CD4-positive, alpha-beta T cell treated with Interleukin-2 at 100 ng/mL for 4 hours (primary cell): ENCODE results near the gene MAML3.
"Not testable (repeated sequence)": the region's sequence is repeated elsewhere in the genome, so short reads cannot be mapped to it uniquely, and the experiment has no call there.

Experiments
- DNase-seq: peaks from one replicate; pipeline ENCODE4 v3.0.0-alpha.2; 2020; ENCODE audit warnings: low spot score

The MAML3 gene

DNA sequence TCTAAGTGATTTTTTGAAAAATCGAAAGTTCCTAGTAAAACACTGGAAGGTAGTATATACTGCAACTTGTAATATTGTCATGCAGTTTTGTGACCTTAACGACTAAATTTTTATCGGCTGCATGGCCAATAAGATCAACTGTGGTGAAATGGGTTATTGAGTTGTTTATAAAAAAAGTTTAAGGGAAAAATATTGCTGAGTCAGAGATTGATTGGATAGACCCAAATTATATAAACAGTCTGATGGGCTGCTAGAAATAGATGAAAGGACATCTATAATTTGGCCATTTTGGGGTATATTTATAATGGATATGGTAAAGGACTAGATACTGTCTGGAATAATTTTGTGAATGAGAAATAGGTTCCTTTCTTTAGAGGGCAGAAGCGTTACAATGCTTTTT, 432.2 kb downstream of the MAML3 start:
- DNase-seq, result no peak

DNA sequence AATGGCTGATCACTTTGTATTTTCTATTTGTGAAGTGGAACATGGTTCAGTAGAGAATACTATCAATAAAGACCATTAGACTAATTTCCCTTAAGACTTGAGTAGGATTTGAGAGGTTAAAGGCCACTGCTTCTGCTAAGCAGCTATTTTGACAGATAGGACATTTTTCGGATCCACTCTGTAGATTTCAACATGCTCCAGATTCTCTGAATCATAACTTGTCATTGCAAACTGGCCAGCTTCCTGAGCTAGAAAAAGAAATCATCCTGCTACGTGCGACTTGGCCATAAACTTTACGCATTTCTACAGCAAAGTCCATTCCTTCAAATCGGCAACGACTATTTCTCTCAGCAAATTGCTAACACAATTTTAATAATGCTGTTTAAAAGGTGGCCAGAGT, 433.2 kb downstream of the MAML3 start:
- no peak for DNase-seq

DNA sequence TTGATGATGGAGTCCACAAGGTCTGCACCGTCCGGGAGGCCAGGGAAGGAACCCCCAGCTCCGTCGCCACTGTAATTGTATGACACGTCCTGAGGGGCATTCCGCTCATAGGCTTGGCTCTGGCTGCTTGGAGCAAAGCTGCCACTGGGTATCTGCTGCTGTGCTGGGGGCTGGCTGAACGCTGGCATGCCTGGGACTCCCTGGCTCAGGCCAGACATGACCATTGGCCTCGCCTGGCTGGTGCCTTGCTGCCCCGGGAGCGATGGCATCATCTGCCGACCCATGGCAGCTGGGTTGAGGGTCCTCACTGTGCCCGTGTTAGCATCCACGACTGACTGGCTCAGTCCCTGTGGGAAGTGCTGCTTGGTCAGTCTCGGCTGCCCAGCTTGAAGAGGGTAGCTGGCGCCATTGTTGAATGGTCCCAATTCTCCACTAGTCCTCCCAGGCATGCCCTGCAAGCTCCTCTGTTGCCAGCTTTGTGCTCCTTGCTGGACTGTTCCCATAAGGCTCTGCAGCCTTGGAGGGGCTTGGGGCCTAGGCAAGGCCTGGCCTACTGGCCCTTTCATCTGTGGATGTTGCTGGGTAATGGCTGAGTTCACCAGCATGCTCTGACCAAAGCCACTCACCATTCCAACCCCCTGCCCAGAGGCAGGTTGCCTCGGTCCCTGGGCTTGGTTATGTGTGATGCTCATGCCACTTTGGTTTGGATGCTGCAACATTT, 434.4 kb downstream of the MAML3 start:
- no peak for DNase-seq

DNA sequence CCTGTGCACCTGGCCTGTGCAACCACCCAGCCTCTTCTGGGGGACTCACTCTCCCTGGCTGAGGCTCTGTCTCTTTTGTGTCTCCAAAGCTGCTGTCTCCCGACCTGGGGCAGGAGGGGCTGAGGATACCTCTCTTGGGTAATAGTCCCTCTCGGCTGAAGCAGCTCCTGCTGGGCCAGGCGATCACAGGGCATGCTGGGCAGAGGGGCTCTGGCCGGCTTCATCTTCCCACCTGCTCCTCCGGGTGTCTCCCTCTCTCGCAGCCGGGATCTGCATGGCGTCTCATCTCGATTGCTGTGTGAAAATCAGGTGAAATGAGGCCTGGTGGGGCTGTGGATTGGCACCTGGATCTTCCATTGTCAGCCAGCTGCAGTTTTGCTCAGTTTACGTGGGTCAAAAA, 435.2 kb downstream of the MAML3 start:
- DNase-seq, result no peak

DNA sequence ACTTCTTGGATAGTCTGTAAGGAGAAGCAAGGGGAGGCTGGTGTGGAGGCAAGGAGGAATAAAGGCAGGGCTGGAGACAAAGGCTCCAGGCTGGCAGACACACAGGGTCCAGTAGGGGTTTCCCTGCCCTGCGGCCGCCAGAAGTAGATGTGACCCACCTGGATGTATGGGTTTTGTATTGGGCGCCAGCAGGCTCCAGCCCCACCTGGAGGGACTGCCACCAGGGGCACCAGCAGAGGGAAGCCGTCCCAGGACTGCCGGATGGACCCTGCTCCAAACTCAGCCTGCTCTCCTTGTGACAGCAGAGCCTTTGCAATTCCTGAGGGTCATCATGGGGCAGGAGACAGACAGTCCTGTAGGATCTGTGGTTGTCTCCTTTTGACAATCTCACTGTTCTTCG, 435.6 kb downstream of the MAML3 start:
- no peak for DNase-seq

DNA sequence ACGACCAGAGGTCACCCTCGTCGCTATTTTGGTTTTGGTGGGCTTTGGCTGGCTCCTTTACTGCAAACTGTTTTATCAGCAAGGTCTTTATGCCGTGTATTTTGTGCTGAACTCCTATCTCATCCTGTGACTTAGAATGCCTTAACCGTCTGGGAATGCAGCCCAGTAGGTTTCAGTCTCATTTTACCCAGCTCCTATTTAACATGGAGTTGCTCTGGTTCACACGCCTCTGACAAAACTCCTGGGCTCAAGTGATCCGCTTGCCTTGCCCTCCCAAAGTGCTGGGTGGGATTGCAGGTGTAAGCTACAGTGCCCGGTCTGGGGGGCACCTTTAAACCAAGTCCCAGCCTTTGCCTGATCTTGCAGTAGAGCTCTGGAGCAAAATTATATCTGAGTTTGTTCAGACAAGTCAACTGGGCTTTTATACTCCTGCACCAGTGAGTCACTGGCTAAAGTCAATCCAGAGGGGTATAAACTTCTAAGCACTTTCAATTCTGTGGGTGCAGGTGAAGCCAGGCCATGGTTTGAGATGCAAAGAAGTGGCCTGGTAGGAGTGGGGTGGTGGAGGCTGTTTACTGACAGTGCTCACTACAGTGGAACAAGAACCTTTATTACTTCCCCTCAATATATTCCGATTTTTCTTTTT, 438.1 kb downstream of the MAML3 start:
- DNase-seq, result no peak

DNA sequence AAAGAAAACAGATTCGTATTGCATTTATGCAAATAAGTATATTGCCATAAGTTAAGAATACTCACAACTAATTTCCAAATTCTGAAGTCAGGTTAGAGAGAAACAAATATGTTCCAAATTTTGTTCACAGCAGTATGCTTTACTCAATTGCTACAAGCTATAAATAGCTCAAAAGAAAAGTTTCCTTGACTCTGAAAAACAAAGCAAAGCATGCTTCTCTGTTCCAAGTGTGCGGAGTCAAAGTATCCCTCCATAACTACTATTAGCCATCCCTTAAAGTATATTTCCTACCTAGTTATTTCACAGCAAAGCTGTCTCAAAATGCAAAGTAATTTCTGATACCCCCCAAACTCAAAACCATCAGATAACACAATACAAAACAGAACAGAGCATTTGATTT, 441.1 kb downstream of the MAML3 start:
- no peak for DNase-seq

DNA sequence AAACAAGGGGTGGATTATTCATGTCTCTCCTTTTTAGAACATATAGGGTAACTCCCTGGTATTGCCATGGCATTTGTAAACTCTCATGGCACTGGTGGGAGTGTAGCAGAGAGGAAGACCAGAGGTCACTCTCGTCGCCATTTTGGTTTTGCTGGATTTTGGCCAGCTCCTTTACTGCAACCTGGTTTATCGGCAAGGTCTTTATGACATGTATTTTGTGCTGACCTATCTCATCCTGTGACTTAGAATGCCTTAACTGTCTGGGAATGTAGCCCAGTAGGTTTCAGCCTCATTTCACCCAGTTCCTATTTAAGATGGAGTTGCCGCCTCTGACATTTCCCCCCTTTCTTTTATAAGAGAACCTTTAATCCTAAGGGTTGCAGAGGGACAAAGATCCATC, 442.5 kb downstream of the MAML3 start:
- no peak for DNase-seq

DNA sequence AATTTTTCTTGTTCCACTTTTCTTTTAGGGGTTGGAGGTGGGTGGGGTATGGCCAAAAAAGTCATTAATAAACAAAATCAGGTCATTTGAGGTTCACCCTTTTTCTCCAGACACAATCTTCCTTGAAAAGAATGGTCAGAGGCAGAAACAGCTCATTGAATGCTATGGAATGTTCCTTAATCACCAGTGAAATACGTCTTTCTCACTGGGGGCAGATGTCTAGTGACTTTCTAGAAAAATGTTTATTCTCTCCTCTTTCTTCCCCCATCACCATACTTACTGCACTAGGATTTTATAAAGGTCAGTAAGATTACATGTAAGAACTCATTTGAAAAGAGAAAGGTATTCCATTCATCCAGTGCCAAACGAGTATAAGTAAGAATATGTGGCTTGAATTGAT, 443.9 kb downstream of the MAML3 start:
- DNase-seq, result no peak

DNA sequence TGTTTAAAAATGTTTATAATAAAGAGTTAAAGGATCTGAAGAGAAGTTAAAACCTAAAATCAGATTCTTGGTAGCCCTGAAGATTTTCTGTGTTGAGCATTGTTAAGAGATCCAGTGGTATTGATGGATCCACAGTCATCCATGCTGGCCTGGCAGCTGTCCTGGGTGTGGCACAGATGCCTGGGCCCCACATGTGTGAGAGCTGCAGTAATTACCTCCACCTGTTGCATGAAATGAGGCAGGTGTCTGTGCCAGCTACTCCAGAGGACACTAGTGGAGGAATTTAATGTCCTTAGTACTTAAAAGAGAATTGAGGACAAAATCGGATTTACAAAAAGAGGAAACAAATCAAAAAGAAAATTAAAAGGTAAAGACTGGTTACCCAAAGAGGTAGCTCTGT, 444.3 kb downstream of the MAML3 start:
- DNase-seq, result no peak

DNA sequence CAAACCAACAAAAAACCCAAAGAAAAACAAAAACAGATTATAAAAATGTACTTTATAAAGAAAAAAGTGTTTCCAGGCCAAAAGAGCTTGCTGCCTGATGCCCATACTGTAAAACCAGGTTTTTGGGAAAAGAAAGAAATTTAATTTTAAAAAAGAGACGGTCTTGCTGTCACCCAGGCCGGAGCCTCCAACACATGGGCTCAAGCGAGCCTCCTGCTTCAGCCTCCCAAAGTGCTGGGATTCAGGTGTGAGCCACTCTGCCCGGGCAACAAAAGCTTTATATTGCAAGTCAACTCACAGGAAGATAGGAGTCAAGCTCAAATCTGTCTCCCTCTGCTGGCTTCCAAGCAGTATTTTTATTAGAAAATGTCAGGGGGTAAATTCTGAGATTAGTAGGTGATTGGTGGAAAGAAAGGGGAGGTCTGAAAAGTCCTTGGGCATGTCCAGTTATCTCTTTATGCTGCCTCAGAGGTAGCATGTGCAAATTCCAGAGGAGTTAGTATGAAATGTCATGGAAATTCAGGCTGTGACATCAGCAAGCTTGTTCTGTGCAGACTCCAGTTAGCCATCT, 449.0 kb downstream of the MAML3 start:
- DNase-seq, result no peak

DNA sequence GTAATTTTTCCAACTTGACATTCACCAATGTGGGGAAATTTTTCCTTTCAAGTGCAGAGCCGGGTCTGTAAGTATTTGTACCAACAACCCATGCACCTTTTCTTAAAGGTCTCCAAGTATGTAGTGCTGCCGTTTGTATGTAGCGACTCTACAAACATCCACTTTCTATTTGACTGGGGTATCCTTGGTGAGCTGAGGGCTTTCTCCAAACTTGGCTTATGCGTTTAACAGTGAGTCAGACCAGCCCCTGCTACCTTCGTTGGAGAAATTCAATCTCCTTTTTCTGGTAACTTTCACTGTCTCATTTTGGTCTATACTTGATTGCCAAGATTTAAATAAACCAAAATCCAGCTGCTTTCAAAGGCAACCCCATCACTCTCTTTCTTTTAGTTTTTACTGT, 453.4 kb downstream of the MAML3 start:
- no peak for DNase-seq

DNA sequence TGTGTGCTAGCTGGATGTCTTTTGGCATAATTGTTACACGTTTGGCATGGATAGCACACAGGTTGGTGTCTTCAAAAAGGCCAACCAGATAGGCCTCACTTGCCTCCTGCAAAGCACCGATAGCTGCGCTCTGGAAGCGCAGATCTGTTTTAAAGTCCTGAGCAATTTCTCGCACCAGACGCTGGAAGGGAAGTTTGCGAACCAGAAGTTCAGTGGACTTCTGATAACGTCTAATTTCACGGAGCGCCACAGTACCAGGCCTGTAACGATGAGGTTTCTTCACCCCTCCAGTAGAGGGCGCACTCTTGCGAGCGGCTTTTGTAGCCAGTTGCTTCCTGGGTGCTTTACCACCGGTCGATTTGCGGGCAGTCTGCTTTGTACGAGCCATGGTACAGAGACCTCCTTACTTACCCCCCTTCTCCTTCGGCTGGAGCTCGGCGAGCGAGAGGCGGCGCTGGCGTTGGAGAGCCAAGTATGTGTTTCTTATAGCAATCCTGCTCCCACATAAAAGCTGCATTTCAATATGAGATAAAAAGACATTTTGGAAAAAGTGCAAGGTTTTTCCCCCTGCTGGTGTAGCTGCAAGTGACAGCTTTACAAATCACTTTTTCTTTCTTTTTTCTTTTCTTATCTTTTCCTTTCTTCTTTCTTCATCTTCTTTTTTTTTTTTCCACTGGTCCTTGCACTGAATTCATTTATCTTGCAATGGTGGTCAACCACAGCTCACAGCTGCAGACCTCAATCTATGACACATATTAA, 455.6 kb downstream of the MAML3 start:
- DNase-seq, result not testable (repeated sequence)

DNA sequence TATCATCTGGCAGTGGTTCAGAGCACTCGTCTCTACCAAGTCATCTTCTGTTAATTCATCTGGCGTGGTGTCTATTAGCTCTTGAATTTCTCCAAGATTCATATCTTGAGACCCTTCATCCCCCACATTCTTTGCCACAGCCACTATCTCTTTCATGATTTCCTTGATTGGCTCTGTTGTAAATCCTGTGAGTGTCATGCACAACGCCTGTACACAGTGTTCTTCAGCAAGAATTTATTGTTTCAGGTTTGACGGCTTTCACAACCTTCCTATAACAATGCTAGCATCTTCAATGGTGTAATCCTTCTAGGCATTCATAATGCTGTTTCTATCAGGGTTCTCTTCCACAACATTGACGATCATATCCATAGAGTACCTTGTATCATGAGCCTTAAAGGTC, 457.5 kb downstream of the MAML3 start:
- DNase-seq, result no peak

DNA sequence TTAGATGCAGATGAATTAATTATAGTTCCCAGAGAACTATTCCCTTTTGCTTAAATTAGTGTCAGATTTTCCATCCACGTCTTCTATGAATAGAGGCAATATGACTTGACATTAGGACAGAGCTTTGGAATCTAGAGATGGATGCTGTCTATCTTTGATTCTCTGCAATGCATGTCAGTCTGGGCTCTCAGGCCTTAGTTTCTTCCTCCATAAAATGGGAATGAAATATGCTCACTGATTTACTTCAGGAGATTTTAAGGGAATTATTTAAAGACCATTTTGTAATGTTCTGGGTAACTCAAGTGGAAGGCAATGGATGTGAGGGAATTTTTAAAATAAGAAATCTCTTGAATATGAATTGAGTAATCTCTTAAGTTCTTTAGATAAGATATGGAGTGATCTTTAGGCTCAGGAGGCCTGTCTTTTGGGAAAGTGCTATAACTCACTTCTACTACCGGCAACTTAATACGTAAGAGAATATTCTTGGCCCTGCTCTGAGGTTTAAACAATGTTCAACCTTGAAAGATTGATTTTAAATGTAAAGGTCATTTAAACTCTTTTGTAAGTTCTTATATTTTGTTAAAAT, 459.4 kb downstream of the MAML3 start:
- no peak for DNase-seq

DNA sequence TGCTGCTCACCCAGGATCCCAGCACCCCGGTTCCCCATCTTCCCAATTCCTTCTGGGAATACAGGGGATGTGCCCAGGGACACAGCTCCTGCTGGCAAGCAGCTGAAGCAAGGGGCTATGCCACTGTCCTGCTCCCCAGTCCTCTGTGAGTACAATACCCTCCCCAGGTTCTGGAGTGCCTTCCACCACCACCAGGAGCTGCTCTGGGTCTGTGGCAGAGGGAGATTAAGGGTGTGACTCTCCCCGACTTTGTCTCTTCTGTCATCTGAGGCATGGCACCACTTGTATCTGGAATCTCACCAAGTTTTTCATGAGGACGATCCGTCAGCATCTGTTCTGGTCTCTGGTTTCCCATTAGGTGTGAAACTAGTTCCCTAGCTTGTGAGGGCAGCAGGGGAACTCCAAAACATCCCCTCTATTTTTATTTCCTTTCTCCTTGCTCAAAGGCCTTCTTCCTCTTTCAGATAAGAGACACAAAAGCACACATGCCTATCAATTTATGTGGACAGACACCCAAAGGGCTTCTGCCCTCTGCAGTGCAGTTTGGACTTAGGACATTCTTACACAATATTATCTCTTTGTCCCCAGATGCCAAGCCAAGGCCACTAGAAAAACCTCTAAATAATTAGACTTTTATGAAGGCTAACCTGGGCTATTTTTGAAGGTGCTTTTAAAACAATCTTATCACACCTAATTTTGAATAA, 461.5 kb downstream of the MAML3 start:
- no peak for DNase-seq

DNA sequence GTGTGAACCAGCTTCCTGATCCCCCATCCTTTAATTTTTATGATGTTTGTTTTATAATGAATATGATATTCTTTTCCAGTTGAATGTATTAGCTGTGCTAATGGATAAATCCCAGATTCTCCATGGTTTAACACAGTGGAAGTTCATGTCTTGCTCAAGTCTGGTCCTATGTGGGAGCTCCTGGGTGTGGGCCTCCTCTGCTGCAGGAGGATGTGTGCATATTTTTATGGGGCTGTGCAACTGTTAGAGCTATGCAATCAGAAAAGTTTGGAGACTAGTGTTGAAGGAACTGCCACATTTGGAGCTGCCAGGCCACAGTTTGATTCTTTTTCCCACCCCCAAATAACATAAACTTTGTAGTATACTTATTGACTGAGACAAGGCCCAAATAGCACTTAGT, 463.6 kb downstream of the MAML3 start:
- no peak for DNase-seq

DNA sequence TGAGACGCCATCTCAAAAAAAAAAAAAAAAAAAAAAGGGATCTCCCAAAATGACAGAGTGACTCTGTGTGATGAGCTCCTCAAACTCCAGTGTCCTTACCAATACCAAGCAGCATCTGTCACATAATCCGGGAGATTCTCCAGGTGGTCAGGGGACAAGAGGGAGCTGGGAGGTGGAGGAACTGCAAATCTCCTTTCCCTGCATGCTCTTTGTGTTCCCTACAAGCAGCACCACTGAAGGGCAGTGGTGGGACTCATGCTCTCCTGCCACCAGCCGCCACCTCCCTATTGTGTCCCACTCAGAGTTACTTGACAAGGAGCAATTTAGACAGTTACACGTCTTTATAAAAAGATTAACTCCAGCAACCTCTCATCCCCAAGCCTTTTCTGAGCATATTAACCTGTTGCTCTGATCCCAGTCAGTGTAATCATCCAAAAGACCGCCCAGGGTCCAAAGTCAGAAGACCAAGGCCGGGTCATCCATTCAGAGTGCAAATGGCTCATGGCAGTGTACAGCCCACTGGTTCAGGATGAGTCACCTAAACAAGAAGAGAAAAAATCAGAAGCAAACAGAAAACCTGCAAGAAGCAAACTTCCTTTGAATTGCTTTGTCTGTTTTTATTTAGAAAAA, 464.8 kb downstream of the MAML3 start:
- no peak for DNase-seq

DNA sequence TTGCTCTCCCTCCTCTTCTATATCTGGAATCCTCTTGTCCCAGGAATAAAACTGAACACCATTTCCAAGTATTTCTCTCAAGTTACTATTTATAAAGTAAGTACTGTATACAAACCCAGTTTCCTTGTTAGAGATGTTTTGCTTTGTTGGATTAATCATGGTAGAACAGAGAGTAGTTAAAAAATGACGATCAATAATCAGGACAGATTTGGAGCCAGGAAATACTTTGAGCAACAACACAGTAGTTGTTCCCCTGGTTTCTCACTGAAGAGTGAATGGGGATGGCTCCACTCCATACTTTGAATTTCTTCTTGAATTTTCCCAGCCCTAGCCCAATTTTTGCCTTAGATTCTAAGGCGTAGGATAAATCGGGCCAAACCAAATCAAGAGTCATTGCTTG, 467.0 kb downstream of the MAML3 start:
- DNase-seq, result no peak

DNA sequence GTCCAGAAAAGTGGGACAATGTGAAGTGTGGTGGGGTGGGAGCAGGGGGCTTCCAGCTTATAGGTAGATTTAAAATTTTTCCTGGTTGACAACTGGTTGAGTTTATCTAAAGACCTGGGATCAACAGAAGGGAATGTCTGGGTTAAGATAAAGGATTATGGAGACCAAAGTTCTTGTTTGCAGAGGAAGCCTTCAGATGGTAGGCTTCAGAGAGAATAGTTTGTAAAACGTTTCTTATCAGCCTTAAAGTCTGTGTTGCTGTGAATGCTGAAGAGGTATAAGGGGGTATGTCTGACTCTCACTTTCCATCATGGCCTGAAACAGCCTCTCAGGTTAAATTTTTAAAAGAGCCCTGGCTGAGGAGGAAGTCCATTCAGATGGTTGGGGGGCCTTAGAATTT, 467.9 kb downstream of the MAML3 start:
- DNase-seq, result no peak

DNA sequence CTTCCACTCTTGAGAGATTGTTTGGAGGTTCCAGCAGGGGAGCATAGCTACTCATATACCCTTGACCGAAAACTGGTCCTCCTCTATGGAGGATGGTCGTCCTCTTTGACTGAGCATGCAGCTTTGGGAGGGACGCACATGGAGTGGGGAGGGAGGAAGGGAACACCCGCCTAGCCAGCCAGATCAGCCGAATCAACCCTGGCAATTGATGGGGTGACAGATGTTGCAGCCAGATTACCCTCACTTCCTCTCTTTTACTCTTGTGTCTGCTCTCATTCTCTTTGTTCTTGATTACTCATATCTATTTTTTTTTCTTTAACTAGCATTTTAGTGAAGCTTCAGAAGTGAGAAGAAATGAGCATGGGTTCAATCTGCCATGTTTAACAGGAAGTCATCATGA, 468.8 kb downstream of the MAML3 start:
- DNase-seq, result no peak

DNA sequence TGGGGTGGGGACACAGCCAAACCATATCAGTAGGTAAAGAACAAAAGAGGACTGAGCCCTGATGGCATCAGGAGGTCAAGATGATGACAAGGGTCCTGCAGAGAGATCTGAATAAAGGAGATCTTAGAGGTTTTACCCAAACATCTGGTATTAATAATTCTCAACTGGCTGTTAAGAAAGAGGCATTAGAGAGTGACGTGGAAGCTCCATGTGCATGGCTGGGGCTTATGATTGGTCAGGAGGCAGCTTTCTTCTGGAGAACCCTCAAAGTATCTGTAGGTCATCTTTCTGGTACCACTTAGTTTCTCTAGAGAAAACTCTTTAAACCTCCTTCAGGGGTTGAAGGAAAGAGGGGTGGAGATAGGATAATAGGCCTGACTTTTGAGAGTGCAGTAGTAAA, 469.6 kb downstream of the MAML3 start:
- no peak for DNase-seq
